Bladder microvascular endothelial cell (primary cell): ENCODE data around the gene MYO5C. TPM values are rescaled to one million over a fixed set of nuclear protein-coding genes. Genes with fewer than 3 reads are reported as not detected.

ENCODE experiments used
- total RNA-seq: library from RNA; depleted of rRNA; stranded (reverse); fragments of >200 nt; gene quantifications from 2 replicates; pipeline ENCODE4 v1.2.3, GENCODE V29; 2014

The MYO5C gene
- total RNA-seq, result 19.4 and 23.3 TPM in 2 replicates

DNA sequence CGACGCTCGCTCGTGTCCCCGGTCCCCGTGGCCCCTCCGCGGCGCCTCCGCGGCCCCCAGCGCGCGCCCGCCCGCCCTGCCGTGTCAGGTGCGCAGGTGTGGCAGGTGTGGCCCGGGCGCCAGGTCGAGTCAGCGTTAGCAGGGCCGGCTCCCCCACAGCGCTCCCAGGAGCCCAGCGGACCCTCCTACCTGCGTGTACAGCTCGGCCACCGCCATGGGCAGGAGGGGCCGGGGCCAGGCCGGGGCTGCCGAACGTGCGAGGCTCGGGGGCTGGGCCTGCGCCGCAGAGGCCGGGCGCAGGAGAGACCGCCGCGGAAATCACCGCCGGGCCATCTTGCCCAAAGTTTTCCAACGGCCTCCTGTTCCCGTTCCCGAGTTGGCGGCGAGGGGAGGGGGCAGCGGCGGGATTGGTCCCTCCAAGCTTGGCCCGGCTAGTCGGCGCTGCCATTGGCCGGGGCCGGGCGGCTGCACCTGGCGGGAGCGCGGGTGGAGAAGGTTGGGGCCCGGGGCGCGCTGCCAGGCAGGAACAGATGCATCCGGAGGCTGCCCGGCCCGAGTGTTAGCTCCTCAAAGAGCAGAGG is at the start of gene MYO5C:
MYO5C (minus strand) TSS at position 384 of the 581 bp plus-strand sequence; CDS start at position 216, 168 bp downstream.

DNA sequence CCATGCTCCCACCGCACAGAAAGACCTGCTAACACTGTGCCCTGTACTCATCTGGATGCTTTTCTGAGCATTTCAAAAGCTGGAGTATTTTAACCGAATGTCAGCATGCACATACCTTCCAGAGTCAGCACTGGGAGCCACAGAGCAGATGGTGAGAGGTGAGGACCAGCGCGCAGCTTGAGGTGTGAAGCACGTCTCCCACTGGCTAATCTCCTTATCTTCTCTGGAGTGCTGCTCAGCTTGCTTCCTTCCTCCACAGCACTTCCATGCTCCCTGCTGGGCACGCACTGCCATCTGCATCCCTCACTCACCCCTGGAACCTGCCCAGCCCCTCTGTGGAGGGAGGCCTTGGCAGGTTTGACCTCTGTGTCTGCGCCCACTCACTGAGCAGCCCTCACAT is 104.4 kb downstream of the MYO5C start, which contains the start of gene GNB5:
GNB5 (minus strand) TSS at position 186 of the 400 bp plus-strand sequence. CDS start 6,716 bp downstream, outside the sequence.

Other genes with a start within 250 kb of the MYO5C start
- gene BCL2L10, start 183.0 kb downstream of the MYO5C start, total RNA-seq, result under 0.01 and 0.63 TPM in 2 replicates
- 15.4 and 35.1 TPM in 2 replicates for gene GNB5, start 104.4 kb downstream of the MYO5C start, total RNA-seq
- 58.1 and 70.1 TPM in 2 replicates for gene MYO5A, start 233.1 kb upstream of the MYO5C start, total RNA-seq